NCI-H2227 (cell line): Measurements from ENCODE around the gene IHH.

Experiments
- DNase-seq: peaks from one replicate; lab custom pipeline; 2025; ENCODE audit not compliant: unreplicated experiment; lab: John Stamatoyannopoulos, UW

The IHH gene

DNA sequence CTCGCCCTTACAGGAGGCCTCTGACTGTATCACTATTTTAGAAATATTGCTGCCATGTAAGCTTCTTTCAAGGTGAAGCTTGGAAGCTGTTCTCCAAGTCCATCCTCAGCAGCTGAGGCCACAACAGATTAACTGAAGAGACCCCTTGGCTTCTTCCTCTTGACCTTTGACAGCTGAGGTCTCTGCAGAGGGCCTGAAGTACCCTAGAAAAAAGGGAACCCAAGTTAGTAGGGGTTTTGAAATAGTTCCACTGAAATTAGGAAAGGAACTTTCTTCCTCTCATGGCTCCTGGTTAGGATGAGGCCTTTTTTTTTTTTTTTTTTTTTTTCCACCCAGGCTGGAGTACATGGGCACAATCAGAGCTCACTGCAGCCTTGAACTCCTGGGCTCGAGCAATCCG lies 15.5 kb upstream of the IHH start:
- no peak for DNase-seq

- DNase-seq, result peak; percentile 71
Measured at GRCh38 chr2:219073413-219074129, 12.8 kb upstream of the IHH start.

DNA sequence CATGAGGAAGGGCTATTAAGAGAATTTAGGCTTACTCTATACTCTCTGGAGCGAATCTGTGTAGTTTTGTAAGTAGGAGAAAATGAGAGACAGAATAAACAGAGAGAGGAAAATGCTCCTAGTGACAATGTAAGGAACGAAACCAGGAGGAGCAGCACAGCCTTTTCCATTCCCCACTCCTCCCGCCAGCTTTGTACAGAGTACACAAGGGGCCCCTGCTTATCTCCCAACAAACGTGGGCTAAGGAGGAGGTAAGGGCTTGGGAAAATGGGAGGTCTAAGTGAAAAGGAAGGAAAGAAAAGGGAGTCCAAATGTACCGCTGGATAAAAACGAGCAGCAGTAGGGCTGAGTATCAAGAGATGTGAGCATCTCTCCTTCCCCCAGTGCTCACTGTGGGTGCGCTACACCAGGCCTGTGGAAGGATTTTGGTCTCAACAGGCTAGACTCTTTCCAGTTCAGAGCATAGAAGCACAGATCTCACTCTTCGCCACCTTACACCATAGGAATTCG lies 12.1 kb upstream of the IHH start:
- no peak for DNase-seq

DNA sequence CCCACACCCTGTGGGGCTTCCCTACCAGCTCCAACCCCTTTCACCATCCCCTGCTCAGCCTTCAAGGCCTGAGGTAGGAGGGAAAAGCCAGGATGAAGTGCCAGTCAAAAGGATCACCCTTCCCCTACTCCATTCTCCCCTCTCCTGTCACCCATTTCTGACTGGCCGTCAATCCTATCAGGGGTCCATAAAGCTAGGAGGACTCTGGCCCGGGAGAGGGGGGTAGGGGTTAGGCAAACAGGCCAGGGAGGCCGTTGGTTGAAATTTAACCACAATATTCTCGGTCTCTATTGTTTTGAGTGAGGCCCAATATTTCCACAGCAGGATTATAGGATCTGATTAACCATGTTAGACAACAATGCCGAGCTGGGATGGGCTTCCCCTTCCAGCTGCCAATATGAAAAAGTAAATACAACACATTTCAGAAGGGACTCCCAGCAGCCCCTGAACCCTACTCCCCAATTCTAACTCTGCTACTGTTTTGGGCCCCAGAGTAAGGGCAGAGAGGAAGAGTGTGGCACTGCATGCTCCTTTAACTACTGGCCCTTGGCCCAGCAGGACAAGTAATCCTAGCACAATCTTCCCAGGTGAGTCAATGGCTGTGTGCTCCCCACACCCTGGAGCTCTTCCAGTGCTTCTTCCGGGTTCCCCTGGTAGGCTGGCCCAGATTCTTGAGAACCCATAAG lies 10.6 kb upstream of the IHH start:
- DNase-seq, result no peak

DNA sequence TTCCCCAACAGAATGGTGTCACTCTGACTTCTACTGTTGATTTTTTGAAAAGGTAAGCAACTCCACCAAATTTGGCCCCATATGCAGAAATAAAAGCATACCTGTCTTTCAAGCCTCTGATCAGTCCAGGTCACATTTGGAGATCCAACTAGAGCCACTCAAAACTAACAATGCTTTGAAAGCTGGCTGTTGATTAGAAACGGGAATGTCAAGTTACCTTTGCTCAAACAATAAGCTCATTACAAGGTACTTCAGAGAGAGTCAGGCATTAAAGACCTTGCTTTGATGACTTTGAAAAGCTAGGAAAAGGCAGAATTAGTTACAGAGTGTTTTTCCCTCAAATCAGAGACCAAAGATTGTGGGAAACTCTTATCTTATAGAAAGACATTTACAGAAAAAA lies 4.8 kb upstream of the IHH start:
- DNase-seq, result no peak

GRCh38 chr2:219062081-219062480 lies 1.4 kb upstream of the IHH start:
- no peak for DNase-seq

DNA sequence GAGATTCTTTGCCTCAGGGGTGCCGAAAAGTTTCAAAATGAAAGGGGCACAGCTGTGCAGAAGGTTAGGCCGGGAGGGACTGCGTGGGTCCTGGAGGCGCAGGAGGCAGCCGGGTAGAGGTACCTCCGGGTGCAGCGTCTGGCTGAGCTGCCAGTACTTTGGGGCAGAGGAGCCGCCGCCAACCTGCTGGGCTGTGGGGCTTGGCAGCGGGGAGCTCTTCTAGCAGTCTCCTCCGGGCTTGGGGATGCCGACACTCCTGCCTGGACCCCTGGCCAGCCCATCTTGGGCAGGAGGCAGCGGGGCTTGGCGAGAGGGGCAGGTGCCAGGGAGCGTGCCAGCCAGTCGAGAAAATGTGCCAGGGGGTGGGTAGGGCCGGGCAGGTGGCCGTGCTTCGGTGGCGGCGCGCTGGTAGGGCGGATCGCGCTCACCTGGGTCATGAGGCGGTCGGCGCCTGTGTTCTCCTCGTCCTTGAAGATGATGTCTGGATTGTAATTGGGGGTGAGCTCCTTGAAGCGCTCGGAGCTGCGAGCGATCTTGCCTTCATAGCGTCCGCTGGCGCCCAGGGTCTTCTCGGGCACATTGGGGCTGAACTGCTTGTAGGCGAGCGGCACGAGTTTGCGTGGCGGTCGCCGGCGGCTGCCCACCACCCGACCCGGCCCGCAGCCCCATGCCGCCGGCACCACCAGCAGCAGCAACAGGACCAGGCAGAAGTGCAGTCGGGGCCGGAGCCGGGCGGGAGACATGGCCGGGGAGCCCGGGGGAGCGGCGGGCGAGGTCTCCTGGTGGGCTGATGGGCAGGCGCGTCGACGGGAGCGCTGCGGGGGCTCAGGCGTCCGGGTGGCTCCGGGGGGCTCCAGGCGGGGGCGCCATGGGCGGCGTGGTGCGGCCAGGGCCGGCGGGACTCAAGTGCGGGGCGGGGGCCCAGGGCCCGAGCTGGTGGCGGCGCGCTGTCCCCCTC lies 717 bp downstream of the IHH start:
- DNase-seq, result no peak

DNA sequence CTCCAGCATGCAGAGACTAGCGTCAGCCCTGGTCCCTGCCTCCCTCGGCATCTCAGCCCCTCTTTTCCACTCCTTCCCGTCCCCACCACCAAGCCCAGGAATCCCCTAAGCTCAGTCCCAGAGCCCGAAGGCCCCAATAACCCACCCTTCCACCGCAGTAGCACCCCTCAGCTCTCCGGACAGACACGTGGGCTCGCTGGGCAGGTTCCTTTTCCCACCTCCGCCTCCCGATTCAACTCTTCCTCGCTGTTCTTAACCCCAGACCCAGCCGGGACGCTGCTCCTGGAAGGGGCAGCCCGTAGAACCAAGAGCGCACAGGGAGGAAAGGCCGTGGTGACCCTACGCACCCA lies 1.4 kb downstream of the IHH start:
- DNase-seq, result no peak

- no peak for DNase-seq
Measured at GRCh38 chr2:219058541-219059374, 2.0 kb downstream of the IHH start.

DNA sequence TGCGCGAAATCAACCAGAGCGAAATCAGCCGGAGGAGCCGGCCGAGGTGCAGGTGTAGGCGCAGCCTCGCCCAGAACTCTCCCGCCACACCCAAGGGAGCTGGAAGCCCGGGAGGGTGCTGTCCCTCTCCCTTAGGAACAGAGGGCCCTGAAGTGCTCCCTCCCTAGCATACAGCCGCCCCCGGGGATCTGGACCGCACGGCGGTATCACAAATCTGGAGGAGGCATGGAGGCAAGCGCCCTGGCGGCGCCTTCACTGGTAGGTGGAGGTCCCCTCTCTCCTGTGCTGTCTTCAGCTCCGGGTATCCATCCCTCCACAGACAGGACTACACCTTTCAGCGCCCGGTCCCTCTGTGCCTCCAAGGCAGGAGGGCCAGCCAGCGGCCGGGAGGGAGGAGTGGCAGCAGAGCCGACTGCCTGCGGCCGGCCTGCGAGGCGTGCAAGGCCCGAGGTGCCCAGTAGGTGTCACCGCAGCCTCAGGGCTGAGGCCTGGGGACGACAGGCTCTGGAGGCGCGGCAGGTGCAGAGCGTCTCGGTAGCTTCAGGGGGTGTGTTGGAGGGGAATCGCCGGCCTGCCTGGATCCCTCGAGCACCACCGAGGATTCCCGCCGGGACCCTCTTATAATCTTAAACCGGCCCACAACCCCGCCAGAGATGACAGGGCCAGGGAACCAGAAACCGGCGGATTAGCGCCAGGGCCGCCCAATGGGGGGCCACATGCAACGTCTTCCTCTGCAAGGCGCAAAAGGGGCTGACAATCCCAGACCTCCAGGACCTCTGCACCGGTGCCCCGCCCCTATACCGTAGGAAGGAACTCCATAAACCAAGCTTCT lies 2.8 kb downstream of the IHH start:
- peak; percentile 88 for DNase-seq

DNA sequence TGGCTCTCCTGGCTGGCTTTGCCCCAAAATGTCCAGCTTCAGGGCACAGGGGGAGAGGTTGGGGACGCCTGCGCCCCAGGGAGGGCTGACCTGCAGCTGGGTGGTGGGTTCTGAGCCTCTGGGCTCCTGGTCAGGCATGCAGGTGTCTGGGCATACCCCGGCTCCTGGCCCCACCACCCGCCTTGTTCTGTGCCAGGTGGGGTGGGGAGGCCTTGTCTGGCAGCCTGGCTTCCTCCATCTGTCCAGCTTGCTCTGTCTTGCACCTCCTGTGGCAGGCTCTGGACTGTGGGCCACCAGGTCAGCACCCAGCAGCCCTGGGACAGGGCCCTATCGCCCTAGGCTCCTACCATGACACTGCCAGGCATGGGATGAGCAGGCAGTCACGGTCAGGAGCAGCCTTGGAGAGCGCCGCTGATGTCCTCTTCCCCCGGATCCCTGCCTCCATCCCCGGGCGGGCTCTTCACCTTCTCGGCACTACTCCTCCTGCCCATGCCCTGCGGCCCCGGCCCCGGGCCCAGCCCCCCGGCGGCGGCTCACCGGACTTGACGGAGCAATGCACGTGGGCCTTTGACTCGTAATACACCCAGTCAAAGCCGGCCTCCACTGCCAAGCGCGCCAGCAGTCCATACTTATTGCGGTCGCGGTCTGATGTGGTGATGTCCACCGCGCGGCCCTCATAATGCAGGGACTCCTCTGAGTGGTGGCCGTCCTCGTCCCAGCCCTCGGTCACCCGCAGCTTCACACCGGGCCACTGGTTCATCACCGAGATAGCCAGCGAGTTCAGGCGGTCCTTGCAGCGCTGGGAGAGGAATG lies 3.6 kb downstream of the IHH start:
- peak; percentile 53 for DNase-seq

- no peak for DNase-seq
Measured at GRCh38 chr2:219056176-219056895, 4.4 kb downstream of the IHH start.

DNA sequence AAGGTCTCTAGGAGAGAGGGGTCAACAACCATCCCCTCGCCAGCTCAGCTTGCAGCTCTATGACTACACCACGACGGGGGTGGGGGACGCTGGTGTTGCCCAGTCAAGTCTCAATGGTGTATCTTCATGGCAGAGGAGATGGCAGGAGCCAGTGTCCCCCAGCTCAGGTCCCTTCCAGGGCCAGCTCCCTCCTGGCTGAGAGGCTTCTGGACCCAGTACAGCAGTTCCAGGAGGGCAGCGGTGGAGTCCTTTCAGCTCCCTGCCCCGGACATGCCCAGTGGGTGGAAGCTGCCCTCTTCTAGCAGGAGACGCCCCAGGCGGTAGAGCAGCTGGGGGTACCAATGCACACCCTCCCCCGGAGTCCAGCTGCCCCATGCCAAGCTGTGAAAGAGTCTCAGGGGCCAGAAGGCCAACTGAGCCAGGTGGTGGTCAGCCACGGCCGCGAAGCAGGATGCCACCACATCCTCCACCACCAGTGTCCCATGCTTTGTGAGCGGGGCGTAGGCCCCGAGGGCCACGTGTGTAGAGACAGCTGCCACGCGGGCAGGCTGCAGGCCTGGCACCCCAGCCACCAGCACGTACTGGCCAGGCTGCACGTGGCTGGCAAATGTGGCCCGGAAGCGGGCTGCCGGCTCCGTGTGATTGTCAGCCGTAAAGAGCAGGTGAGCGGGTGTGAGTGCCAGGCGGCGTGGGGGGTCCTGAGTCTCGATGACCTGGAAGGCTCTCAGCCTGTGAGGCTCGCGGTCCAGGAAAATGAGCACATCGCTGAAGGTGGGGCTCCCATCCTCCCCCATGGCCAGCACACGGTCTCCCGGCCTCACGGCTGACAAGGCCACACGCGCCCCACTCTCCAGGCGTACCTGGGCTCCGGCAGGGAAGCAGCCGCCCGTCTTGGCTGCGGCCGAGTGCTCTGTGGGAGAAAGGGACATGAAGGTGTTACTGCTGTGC lies 5.5 kb downstream of the IHH start:
- no peak for DNase-seq

DNA sequence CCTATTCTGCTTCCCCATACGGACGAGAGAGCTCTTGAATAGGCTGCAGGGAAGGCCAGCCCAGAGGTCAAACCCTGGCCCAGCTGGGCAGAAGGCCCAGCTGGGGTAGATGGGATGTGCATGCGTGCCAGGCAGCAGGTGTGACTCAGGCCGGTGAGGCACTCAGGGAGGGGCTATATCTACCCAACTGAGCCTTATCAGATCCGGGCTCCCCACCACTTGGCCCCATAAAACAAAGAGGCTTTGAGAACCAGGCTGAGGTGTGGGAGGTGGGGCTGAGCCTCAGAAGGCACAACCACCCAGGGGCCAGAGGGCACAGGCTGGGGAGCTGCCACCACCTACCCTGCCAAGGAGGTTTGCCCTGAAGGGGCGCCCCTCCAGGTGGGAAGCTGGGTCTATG lies 11.4 kb downstream of the IHH start:
- no peak for DNase-seq

GRCh38 chr2:219045937-219046550 lies 14.7 kb downstream of the IHH start:
- DNase-seq, result no peak

DNA sequence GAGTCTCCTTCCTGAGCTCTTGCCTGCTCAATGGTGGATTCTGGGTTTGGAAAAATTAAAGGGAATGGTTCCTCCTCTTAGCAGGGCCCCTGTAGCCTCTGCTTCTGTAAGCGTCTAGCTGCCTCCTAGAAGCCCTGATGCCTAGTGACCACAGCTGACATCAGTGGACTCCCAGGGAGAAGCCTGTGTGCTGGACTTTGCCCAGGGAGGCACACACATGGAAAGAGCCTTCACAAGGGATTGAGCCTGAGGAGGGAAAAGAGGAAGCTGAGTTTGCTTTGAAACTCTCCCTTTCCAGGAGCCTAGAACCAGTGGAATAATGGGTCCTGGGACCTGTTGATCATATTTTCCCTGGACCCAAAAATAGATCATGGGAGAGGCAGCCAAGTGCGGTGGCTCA lies 18.0 kb downstream of the IHH start:
- DNase-seq, result no peak

DNA sequence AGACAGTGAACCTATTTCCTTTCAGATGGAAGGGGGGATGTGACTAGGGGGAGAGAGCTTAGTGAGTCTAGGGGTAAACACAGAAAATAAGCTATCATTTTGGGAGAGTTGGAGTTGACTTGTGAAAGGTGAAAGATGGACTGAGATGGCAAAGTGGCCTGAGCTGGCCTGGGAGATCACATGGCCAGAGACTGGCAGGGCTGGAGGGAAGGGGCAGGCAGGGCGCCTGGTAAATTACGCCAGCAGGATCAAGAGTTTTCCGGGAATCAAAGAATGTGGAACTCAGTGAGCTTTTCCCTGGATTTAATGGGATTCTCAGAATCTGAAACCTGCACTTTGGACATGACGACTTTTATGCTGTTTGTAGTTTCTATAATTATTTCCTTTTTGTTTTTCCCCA lies 18.6 kb downstream of the IHH start:
- DNase-seq, result no peak
